GM12878 (cell line): ENCODE results near the gene TACC2. TPM values are rescaled to one million over a fixed set of nuclear protein-coding genes. Genes with fewer than 3 reads are reported as not detected.

Experiments used
- ATAC-seq: fragments of 200-7000 bp; cut with Tn5 transposase; 3 replicates; pipeline ENCODE4 v1.9.1; 2020; ENCODE audit warnings: mild to moderate bottlenecking, moderate library complexity
- BruUV-seq: library from RNA; stranded (reverse); fragments of 400-500 nt; replicated peaks from 2 replicates; lab custom pipeline; 2021; lab: Mats Ljungman, UMichigan
- CTCF ChIA-PET: fragments of 300-600 bp; sonication (Branson Sonifier 250); formaldehyde crosslinking; extraction: SDS; loops from one replicate; lab custom pipeline; 2021; ENCODE audit warnings: inconsistent platforms; lab: Yijun Ruan, JAX
- POLR2A ChIA-PET: fragments of 350-600 bp; formaldehyde crosslinking; extraction: SDS; loops from one replicate; lab custom pipeline; 2021; ENCODE audit warnings: inconsistent platforms; lab: Charles Lee
- RAD21 ChIA-PET: fragments of 300-600 bp; sonication (Branson Sonifier 250); formaldehyde crosslinking; loops from one replicate; lab custom pipeline; 2023; ENCODE audit warnings: antibody characterized with exemption; ENCODE audit not compliant: unreplicated experiment; lab: Charles Lee
- SMC1A ChIA-PET: fragments of 300-600 bp; sonication (Branson Sonifier 250); formaldehyde crosslinking; loops from one replicate; lab custom pipeline; 2023; ENCODE audit not compliant: unreplicated experiment, uncharacterized antibody; lab: Charles Lee
- DNase-seq: peaks from one replicate; pipeline ENCODE4 v3.0.0-alpha.2; 2011; ENCODE audit warnings: low read depth, low spot score
- FAIRE-seq: peaks from 3 replicates; lab custom pipeline; 2011; peaks lifted over from hg19 to GRCh38; lab: Jason Lieb, UNC
- H2AFZ ChIP-seq: 2 replicates; pipeline ENCODE4 v1.6.0; 2011; ENCODE audit warnings: low read depth, low read length, control low read depth; ENCODE audit not compliant: control insufficient read depth
- H3K27ac ChIP-seq: 2 replicates; pipeline ENCODE4 v1.5.1; 2011; ENCODE audit warnings: control low read depth; ENCODE audit not compliant: control insufficient read depth, insufficient read depth
- H3K27me3 ChIP-seq, 2 experiments: replicated peaks in 1 of 2; 2 replicates each; pipeline versions ENCODE4 v1.6.0 to v1.6.1; 2011; ENCODE audit warnings: low read length in 1 of 2; ENCODE audit not compliant: control insufficient read depth in 2 of 2, insufficient read depth in 2 of 2
- H3K36me3 ChIP-seq, 2 experiments: 2 replicates each; pipeline ENCODE4 v1.5.1; 2011; ENCODE audit warnings: low read length in 1 of 2; ENCODE audit not compliant: control insufficient read depth in 2 of 2, insufficient read depth in 2 of 2
- H3K4me1 ChIP-seq: 2 replicates; pipeline ENCODE4 v1.6.1; 2011; ENCODE audit warnings: mild to moderate bottlenecking, low read length, moderate library complexity, mixed read lengths; ENCODE audit not compliant: control insufficient read depth, insufficient read depth
- H3K4me2 ChIP-seq: 2 replicates; pipeline ENCODE4 v1.6.0; 2011; ENCODE audit warnings: control low read depth; ENCODE audit not compliant: control insufficient read depth, insufficient read depth
- H3K4me3 ChIP-seq: fragments of 200-600 bp; sonication (generic); 2 replicates; pipeline ENCODE4 v1.5.1; 2016
- H3K79me2 ChIP-seq: 2 replicates; pipeline ENCODE4 v1.6.0; 2011; ENCODE audit warnings: low read length; ENCODE audit not compliant: control insufficient read depth, insufficient read depth
- H3K9ac ChIP-seq: 2 replicates; pipeline ENCODE4 v1.8.0; 2011; ENCODE audit warnings: low read length, control low read depth, mixed read lengths; ENCODE audit not compliant: control insufficient read depth, insufficient read depth
- H3K9me3 ChIP-seq: replicated peaks from 3 replicates; pipeline ENCODE4 v1.5.1; 2011; ENCODE audit warnings: mild to moderate bottlenecking, low read length; ENCODE audit not compliant: control insufficient read depth, insufficient read depth
- H4K20me1 ChIP-seq: 2 replicates; pipeline ENCODE4 v1.6.0; 2011; ENCODE audit not compliant: control insufficient read depth, insufficient read depth
- BMI1 ChIP-seq: fragments of 450-650 bp; IDR thresholded peaks from 2 replicates; pipeline ENCODE4 v1.6.1; 2016; ENCODE audit warnings: mild to moderate bottlenecking, moderate library complexity, borderline replicate concordance
- BRCA1 ChIP-seq: IDR thresholded peaks from 2 replicates; pipeline ENCODE4 v1.6.1; 2011; ENCODE audit warnings: low read depth, low read length, improper control_type of control experiment
- CHD4 ChIP-seq: fragments of 200-600 bp; sonication (generic); IDR thresholded peaks from 2 replicates; pipeline ENCODE4 v1.6.1; 2016; ENCODE audit warnings: mild to moderate bottlenecking
- DPF2 ChIP-seq: fragments of 450-650 bp; IDR thresholded peaks from 2 replicates; pipeline ENCODE4 v1.6.1; 2017; ENCODE audit warnings: mild to moderate bottlenecking
- IRF4 ChIP-seq: IDR thresholded peaks from 2 replicates; pipeline ENCODE4 v1.6.1; 2011; ENCODE audit warnings: low read depth, low read length
- KDM1A ChIP-seq: fragments of 200-600 bp; sonication (generic); IDR thresholded peaks from 2 replicates; pipeline ENCODE4 v1.6.1; 2016; ENCODE audit warnings: borderline replicate concordance
- MTA3 ChIP-seq: IDR thresholded peaks from 2 replicates; pipeline ENCODE4 v1.6.1; 2012; ENCODE audit warnings: low read length, inconsistent platforms, borderline replicate concordance
- NR2F1 ChIP-seq: fragments of 450-650 bp; conservative IDR thresholded peaks from 2 replicates; pipeline ENCODE4 v1.6.1; 2017; ENCODE audit warnings: mild to moderate bottlenecking
- NRF1 ChIP-seq: conservative IDR thresholded peaks from 2 replicates; pipeline ENCODE4 v1.6.1; 2011; ENCODE audit warnings: mild to moderate bottlenecking, low read depth, low read length, improper control_type of control experiment
- PAX8 ChIP-seq: fragments of 450-650 bp; IDR thresholded peaks from 2 replicates; pipeline ENCODE4 v1.6.1; 2017; ENCODE audit warnings: mild to moderate bottlenecking, moderate library complexity
- RAD21 ChIP-seq: IDR thresholded peaks from 2 replicates; pipeline ENCODE4 v1.6.1; 2011; ENCODE audit warnings: mild to moderate bottlenecking, low read depth, low read length, moderate library complexity; ENCODE audit not compliant: insufficient read depth
- STAT1 ChIP-seq: fragments of 450-650 bp; conservative IDR thresholded peaks from 2 replicates; pipeline ENCODE4 v1.6.1; 2014; ENCODE audit warnings: antibody characterized with exemption, mild to moderate bottlenecking
- TARDBP ChIP-seq: IDR thresholded peaks from 2 replicates; pipeline ENCODE4 v1.6.1; 2016; ENCODE audit warnings: borderline replicate concordance
- TBL1XR1 ChIP-seq: IDR thresholded peaks from 2 replicates; pipeline ENCODE4 v1.6.1; 2012; ENCODE audit warnings: low read depth, low read length, improper control_type of control experiment
- ZNF207 ChIP-seq: fragments of 450-650 bp; IDR thresholded peaks from 2 replicates; pipeline ENCODE4 v1.6.1; 2014; ENCODE audit warnings: antibody characterized with exemption, mild to moderate bottlenecking, borderline replicate concordance
- ZNF622 ChIP-seq: fragments of 450-650 bp; IDR thresholded peaks from 2 replicates; pipeline ENCODE4 v1.6.1; 2017; ENCODE audit warnings: mild to moderate bottlenecking, inconsistent platforms
- WGBS: methylation state at CpG from one replicate; pipeline ENCODE4 v1.1.6; 2016; ENCODE audit warnings: low lambda C conversion rate; ENCODE audit not compliant: insufficient replicate concordance, insufficient coverage; ENCODE audit errors: missing lambda C conversion rate; 5-methylcytosine and 5-hydroxymethylcytosine counted together
- in situ Hi-C: fragments of 300-500 bp; cut with MboI; formaldehyde crosslinking; loops from 9 replicates; pipeline ENCODE4 v1.14.3; 2018; ENCODE audit warnings: mixed read lengths
- intact Hi-C: fragments of 100-400 bp; cut with micrococcal nuclease; formaldehyde crosslinking; loops from one replicate; pipeline ENCODE4 v1.14.2; 2022; ENCODE audit not compliant: unreplicated experiment
- polyA plus RNA-seq, 11 experiments: library from polyadenylated mRNA; depleted of rRNA in 4 of 11; unstranded in 6 of 11; stranded (reverse) in 5 of 11; fragments of >200 nt; fragmentation: Nextera tagmentation in 4 of 11; fragmentation: Illumina TruSeq in 1 of 11; extraction: Ambion mirVana in 4 of 11; extraction: Trizol in 1 of 11; gene quantifications; 1 replicate in 1 of 11; 2 replicates in 10 of 11; pipeline versions ENCODE4 v1.2.1 to v1.2.3, GENCODE V29; 2011 to 2016; ENCODE audit warnings: inconsistent platforms in 2 of 11, missing spikeins in 2 of 11, low read depth in 1 of 11
- total RNA-seq, 4 experiments: library from RNA; depleted of rRNA in 3 of 4; stranded (reverse); fragments of >200 nt in 3 of 4; fragmentation: Illumina TruSeq in 1 of 4; extraction: Trizol in 1 of 4; gene quantifications; 2 replicates each; pipeline versions ENCODE4 v1.2.1 to v1.2.3, GENCODE V29; 2013 to 2021
- TF ChIP-seq, protein P1 (sequence below): IDR thresholded peaks from 2 replicates; pipeline ENCODE4 v1.6.1; 2012; ENCODE audit warnings: mild to moderate bottlenecking, low read depth, low read length
- TF ChIP-seq, protein P2 (sequence below): fragments of 450-650 bp; IDR thresholded peaks from 2 replicates; pipeline ENCODE4 v1.6.1; 2018; ENCODE audit warnings: mild to moderate bottlenecking, low read depth, moderate library complexity; ENCODE audit not compliant: partially characterized antibody
- TF ChIP-seq, protein P3 (sequence below): fragments of 450-650 bp; conservative IDR thresholded peaks from 2 replicates; pipeline ENCODE4 v1.6.1; 2017; ENCODE audit warnings: mild to moderate bottlenecking, moderate library complexity

The TACC2 gene
- total and polyA plus RNA-seq, 10 of the 15 experiments (the other 5 are each of a cell fraction or from before 2014, with no cell fraction given), result 0.07 to 0.64 (median 0.13) TPM; not detected in 5

DNA sequence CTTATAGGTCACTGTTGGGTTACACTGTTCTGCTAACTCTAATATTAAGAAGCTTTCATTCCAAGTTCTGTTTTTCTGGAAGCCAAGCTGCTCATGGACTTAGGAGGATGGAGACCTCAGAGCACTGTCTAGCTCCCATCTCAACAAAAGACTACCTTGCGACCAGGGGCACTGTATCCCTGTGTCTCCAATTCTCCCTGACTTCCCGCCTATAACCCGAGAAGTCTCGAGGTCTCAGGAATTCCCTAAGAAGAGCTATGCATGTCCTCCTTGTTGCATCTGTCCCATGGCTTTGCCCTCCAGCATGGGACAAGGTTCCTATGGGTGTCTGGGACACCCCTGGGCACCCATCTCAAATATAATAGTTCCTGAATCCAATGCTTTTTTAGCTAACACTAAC, 313.4 kb downstream of the TACC2 start:
- H2AFZ ChIP-seq, result no peak overlapping the region
- no peak overlapping the region for H3K9ac ChIP-seq
- SMC1A ChIA-PET, result interaction anchor here (0.8 to 3.9 kb wide), 2 partner anchors 129 to 132 kb away, joined by 4 to 21 read pairs; no protein-coding TSS in a partner anchor
- ATAC-seq (no peak), FAIRE-seq (no peak), DNase-seq (no peak)
- CTCF ChIA-PET, result interaction anchor here (0.7 to 3.2 kb wide), 4 partner anchors 26 to 138 kb away, joined by 3 to 26 read pairs (median 4); no protein-coding TSS in a partner anchor
- no peak overlapping the region for H3K4me2 ChIP-seq
- no peaks in the 10 kb centered on the region for H4K20me1 ChIP-seq
- H3K27ac ChIP-seq, result no peak overlapping the region
- in situ Hi-C loops, result no loop called here
- RAD21 ChIA-PET, result interaction anchor here (1.0 to 2.1 kb wide), 3 partner anchors 10 to 263 kb away, joined by 3 to 14 read pairs (median 4); no protein-coding TSS in a partner anchor
- no peak overlapping the region for H3K4me3 ChIP-seq
- H3K9me3 ChIP-seq, result peaks cover 6% of the 10 kb centered on the region; the same call in 1 of the 3 replicates
- TF ChIP-seq, protein P1, sequence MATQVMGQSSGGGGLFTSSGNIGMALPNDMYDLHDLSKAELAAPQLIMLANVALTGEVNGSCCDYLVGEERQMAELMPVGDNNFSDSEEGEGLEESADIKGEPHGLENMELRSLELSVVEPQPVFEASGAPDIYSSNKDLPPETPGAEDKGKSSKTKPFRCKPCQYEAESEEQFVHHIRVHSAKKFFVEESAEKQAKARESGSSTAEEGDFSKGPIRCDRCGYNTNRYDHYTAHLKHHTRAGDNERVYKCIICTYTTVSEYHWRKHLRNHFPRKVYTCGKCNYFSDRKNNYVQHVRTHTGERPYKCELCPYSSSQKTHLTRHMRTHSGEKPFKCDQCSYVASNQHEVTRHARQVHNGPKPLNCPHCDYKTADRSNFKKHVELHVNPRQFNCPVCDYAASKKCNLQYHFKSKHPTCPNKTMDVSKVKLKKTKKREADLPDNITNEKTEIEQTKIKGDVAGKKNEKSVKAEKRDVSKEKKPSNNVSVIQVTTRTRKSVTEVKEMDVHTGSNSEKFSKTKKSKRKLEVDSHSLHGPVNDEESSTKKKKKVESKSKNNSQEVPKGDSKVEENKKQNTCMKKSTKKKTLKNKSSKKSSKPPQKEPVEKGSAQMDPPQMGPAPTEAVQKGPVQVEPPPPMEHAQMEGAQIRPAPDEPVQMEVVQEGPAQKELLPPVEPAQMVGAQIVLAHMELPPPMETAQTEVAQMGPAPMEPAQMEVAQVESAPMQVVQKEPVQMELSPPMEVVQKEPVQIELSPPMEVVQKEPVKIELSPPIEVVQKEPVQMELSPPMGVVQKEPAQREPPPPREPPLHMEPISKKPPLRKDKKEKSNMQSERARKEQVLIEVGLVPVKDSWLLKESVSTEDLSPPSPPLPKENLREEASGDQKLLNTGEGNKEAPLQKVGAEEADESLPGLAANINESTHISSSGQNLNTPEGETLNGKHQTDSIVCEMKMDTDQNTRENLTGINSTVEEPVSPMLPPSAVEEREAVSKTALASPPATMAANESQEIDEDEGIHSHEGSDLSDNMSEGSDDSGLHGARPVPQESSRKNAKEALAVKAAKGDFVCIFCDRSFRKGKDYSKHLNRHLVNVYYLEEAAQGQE, result no peak
- no peak for TF ChIP-seq RAD21
- TF ChIP-seq BMI1, result no peak
- no peak for TF ChIP-seq NR2F1
- no peak for TF ChIP-seq MTA3
- TF ChIP-seq TARDBP, result no peak
- TF ChIP-seq NRF1, result no peak
- no peak for TF ChIP-seq BRCA1
- no peak for TF ChIP-seq ZNF207
- no peak for TF ChIP-seq DPF2
- no peak for TF ChIP-seq STAT1
- TF ChIP-seq IRF4, result no peak
- no peak for TF ChIP-seq CHD4
- TF ChIP-seq ZNF622, result no peak
- TF ChIP-seq, protein P2, sequence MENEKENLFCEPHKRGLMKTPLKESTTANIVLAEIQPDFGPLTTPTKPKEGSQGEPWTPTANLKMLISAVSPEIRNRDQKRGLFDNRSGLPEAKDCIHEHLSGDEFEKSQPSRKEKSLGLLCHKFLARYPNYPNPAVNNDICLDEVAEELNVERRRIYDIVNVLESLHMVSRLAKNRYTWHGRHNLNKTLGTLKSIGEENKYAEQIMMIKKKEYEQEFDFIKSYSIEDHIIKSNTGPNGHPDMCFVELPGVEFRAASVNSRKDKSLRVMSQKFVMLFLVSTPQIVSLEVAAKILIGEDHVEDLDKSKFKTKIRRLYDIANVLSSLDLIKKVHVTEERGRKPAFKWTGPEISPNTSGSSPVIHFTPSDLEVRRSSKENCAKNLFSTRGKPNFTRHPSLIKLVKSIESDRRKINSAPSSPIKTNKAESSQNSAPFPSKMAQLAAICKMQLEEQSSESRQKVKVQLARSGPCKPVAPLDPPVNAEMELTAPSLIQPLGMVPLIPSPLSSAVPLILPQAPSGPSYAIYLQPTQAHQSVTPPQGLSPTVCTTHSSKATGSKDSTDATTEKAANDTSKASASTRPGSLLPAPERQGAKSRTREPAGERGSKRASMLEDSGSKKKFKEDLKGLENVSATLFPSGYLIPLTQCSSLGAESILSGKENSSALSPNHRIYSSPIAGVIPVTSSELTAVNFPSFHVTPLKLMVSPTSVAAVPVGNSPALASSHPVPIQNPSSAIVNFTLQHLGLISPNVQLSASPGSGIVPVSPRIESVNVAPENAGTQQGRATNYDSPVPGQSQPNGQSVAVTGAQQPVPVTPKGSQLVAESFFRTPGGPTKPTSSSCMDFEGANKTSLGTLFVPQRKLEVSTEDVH, result no peak
- TF ChIP-seq PAX8, result no peak
- no peak for TF ChIP-seq KDM1A
- TF ChIP-seq TBL1XR1, result no peak
- TF ChIP-seq, protein P3, sequence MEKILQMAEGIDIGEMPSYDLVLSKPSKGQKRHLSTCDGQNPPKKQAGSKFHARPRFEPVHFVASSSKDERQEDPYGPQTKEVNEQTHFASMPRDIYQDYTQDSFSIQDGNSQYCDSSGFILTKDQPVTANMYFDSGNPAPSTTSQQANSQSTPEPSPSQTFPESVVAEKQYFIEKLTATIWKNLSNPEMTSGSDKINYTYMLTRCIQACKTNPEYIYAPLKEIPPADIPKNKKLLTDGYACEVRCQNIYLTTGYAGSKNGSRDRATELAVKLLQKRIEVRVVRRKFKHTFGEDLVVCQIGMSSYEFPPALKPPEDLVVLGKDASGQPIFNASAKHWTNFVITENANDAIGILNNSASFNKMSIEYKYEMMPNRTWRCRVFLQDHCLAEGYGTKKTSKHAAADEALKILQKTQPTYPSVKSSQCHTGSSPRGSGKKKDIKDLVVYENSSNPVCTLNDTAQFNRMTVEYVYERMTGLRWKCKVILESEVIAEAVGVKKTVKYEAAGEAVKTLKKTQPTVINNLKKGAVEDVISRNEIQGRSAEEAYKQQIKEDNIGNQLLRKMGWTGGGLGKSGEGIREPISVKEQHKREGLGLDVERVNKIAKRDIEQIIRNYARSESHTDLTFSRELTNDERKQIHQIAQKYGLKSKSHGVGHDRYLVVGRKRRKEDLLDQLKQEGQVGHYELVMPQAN, result no peak
- WGBS, result 40% methylated on average over 4 of the region's 4 CpGs
- H3K27me3 ChIP-seq, result no peaks in the 10 kb centered on the region
- H3K36me3 ChIP-seq, result no peaks in the 10 kb centered on the region
- intact Hi-C loops, result no loop called here
- no peaks in the 10 kb centered on the region; the same call in 1 of the 2 replicates for H3K4me1 ChIP-seq
- no TSS peak for BruUV-seq
- H3K79me2 ChIP-seq, result no peaks in the 10 kb centered on the region
- POLR2A ChIA-PET, result no interaction called here
